Psoas muscle (tissue), 8 donors: ENCODE data around the gene HNF1B. TPM values are rescaled to one million over a fixed set of nuclear protein-coding genes. Genes with fewer than 3 reads are reported as not detected.

ENCODE experiments used
- ATAC-seq, 4 donors: fragments of 200-7000 bp; cut with Tn5 transposase; one replicate each; pipeline ENCODE4 v1.9.1; 2020; ENCODE audit warnings: moderate library complexity in 3 of 4, mild to moderate bottlenecking in 2 of 4
- DNase-seq, 2 donors: peaks; one replicate each; pipeline ENCODE4 v3.0.0-alpha.2; 2020
- H3K27ac ChIP-seq: fragments of 200-600 bp; one replicate; pipeline ENCODE4 v1.8.0; 2022
- H3K27me3 ChIP-seq, 3 donors: fragments of 200-600 bp in 1 of 3; one replicate each; pipeline versions ENCODE4 v1.6.1 to v1.8.0; 2013 to 2022; ENCODE audit warnings: low read length in 2 of 3, mild to moderate bottlenecking in 2 of 3, moderate library complexity in 1 of 3; ENCODE audit not compliant: insufficient read depth in 3 of 3
- H3K36me3 ChIP-seq, 2 donors: fragments of 200-600 bp in 1 of 2; one replicate each; pipeline versions ENCODE4 v1.6.1 to v1.8.0; 2013 to 2022; ENCODE audit warnings: low read depth in 1 of 2, mild to moderate bottlenecking in 1 of 2, moderate library complexity in 1 of 2; ENCODE audit not compliant: insufficient read depth in 1 of 2
- H3K4me1 ChIP-seq: fragments of 200-600 bp; one replicate; pipeline ENCODE4 v1.8.0; 2022
- H3K4me3 ChIP-seq: fragments of 200-600 bp; one replicate; pipeline ENCODE4 v1.8.0; 2022; ENCODE audit warnings: mild to moderate bottlenecking
- H3K9me3 ChIP-seq: fragments of 200-600 bp; one replicate; pipeline ENCODE4 v1.8.0; 2022
- WGBS, 3 donors: extraction: QIAGEN DNeasy Blood & Tissue Kit; methylation state at CpG; one replicate each; pipeline versions ENCODE4 v1.1.6 to v1.1.7; 2013; 5-methylcytosine and 5-hydroxymethylcytosine counted together
- intact Hi-C, 2 donors: fragments of 100-400 bp; cut with DNase I; formaldehyde crosslinking; loops; one replicate each; pipeline versions ENCODE4 v1.11.0 to v1.14.2; 2022
- polyA plus RNA-seq, 3 donors: library from polyadenylated mRNA; stranded (reverse); fragments of 200-250 nt; gene quantifications; one replicate each; pipeline ENCODE4 v1.2.3, GENCODE V29; 2013
- total RNA-seq, 4 donors: library from RNA; stranded (reverse); fragmentation: NEBNext Ultra II Directional in 2 of 4; extraction: Animal tissue kit (Norgen Biotek cat#: 25700) in 2 of 4; gene quantifications; one replicate each; pipeline versions ENCODE4 v1.2.1 to v1.2.4, GENCODE V29; 2021 to 2023
- TF ChIP-seq, protein P1 (sequence below): fragments of 200-600 bp; IDR thresholded peaks from one replicate; pipeline ENCODE4 v1.8.0; 2022; ENCODE audit warnings: antibody characterized with exemption
- donor health status: healthy with polysubstance abuse.
- donor health status: DM: no; HTN: no; CAD: no; lungs with moderate emphysema.
- donor health status: Bipolar disorder and iron deficiency.
- donor health status: healthy.
- donor health status: DM: yes; HTN: yes; CAD: no.
- donor health status: DM: no; HTN: no; CAD: no.
- donor health status: DM: no; HTN: no; CAD: no.
- donor health status: DM: yes; HTN: yes; CAD: no.

Gene HNF1B
- total and polyA plus RNA-seq, 7 donors, result 0.03 TPM; not detected in 6

DNA sequence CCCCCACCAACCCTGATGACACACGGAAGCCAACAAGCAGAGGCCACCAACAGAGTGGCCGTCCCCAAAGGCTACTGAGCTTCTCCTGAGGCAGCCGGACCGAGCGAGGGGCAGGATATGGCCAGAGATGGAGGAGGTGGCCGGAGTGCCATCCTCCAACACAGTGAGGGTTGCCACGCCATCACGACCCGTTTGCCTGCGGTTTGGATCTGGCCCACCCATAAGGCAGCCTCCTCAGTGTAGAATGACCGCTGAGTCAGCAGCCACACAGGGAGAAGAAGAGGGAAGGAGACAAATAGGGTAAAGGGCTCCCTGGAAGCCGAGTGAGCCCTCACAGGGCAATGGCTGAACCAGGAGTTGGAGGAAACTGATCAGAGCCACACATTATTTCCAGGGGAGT lies 13.8 kb downstream of the HNF1B start:
- Histone ChIP-seq H3K4me1 (no peaks in the 10 kb centered on the region), H3K27ac (no peak overlapping the region), H3K36me3 (no peaks in the 10 kb centered on the region), H3K4me3 (no peak overlapping the region), H3K27me3 (peaks cover 0 to 6% (median 4%) of the 10 kb centered on the region in 3 donors), H3K9me3 (no peaks in the 10 kb centered on the region)
- WGBS, 3 donors, result 87 to 89% (median 88%) methylated on average over 12 of the region's 12 CpGs
- ATAC-seq (no peak), DNase-seq (no peak)
- TF ChIP-seq, protein P1, sequence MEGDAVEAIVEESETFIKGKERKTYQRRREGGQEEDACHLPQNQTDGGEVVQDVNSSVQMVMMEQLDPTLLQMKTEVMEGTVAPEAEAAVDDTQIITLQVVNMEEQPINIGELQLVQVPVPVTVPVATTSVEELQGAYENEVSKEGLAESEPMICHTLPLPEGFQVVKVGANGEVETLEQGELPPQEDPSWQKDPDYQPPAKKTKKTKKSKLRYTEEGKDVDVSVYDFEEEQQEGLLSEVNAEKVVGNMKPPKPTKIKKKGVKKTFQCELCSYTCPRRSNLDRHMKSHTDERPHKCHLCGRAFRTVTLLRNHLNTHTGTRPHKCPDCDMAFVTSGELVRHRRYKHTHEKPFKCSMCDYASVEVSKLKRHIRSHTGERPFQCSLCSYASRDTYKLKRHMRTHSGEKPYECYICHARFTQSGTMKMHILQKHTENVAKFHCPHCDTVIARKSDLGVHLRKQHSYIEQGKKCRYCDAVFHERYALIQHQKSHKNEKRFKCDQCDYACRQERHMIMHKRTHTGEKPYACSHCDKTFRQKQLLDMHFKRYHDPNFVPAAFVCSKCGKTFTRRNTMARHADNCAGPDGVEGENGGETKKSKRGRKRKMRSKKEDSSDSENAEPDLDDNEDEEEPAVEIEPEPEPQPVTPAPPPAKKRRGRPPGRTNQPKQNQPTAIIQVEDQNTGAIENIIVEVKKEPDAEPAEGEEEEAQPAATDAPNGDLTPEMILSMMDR, result no peak
- intact Hi-C loops, result no loop called here

DNA sequence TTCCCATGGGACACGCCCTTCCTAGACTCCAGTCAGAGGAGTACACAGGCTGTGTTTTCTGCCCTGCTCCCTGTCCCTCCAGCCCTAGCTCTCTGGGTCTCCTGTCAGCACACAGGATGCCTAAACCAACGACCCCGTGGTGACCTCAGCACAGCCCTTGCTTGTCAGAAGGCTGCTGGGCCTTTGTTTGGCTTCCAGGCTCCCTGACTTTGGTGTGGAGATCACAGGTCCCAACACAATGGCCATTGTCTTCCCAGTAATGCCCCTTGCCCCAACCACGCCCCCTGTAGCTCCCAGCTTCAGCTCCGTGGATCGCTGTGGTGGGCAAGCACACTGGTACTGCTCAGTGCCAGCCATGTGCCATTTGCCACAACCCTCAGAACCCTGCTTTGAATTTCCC lies 15.0 kb downstream of the HNF1B start:
- intact Hi-C loops, result no loop called here
- no peaks in the 10 kb centered on the region for H3K36me3 ChIP-seq
- H3K27ac ChIP-seq, result no peak overlapping the region
- TF ChIP-seq, protein P1, result no peak
- DNase-seq, result no peak
- 47 to 53% (median 47%) methylated on average over 6 of the region's 6 CpGs for WGBS, 3 donors
- no peak overlapping the region for H3K4me3 ChIP-seq
- no peaks in the 10 kb centered on the region for H3K9me3 ChIP-seq
- H3K4me1 ChIP-seq, result no peaks in the 10 kb centered on the region
- no peak for ATAC-seq
- H3K27me3 ChIP-seq, result peaks cover 0 to 4% (median 0%) of the 10 kb centered on the region in 3 donors

DNA sequence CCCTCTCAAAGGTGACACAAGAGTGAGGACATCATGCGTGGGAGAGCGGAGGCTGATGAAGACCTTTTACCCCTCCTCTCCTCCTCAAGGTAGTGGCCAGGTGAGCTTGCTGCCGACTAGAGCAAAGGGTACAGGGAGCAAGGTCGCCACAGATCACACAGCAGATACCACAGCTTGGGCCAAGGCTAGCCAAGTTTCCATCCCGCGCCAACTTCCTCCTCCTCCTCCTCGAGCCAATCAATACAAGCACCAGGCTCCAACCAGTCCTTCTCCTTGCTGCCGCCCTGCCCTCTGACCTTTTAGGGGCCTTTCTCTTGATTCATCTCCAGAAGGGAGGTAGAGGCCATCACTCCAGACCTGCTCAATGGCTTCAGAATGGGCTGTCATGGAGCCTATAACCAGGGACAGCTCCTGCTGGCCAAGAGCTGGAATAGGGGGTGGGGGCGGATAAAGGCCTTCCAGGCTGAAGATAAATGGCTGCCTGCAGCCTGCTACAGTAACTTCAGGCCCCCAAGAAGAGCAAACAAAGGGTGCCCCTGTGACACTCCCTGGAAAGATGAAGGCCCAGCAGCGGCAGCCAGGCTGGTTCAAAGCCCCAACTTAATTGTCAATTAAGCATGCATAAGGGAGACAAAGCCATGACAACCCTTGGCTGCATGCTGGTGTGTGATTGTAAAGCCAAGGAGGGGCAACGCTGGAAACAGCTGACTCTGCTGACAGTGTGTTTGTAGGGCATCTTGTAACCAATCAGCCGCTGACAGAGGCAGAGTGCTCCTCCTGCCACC lies 17.8 kb downstream of the HNF1B start:
- TF ChIP-seq, protein P1, result no peak
- Histone ChIP-seq H3K36me3 (no peaks in the 10 kb centered on the region), H3K9me3 (no peaks in the 10 kb centered on the region), H3K4me1 (no peaks in the 10 kb centered on the region), H3K4me3 (no peak overlapping the region), H3K27ac (no peak overlapping the region), H3K27me3 (peaks cover 0 to 6% (median 5%) of the 10 kb centered on the region in 3 donors)
- 64 to 71% (median 67%) methylated on average over 12 of the region's 12 CpGs for WGBS, 3 donors
- intact Hi-C loops, result no loop called here
- ATAC-seq (no peak), DNase-seq (no peak)

DNA sequence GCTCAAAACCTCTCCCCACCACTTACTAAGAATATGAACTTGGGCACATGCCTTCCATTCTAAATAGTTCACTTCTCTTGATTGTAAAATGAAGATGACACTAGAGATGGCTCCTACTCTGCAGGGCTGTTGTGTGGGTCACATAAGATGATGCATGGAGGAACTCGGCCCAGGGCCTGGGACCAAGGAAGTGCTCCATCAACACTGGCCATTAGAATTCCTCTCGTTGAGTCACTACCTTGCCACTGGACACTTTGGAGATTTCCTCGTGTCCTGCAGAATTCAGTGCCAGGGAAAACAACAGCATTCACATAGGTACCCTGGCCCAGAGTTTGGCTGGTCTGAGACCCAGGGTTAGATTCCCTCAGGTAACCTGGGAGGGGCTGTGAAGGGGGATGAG lies 18.6 kb downstream of the HNF1B start:
- TF ChIP-seq, protein P1, result no peak
- WGBS, 3 donors, result 75 to 81% (median 76%) methylated on average over 3 of the region's 3 CpGs
- Histone ChIP-seq H3K27me3 (peaks cover 0 to 13% (median 6%) of the 10 kb centered on the region in 3 donors), H3K4me3 (no peak overlapping the region), H3K27ac (no peak overlapping the region), H3K36me3 (no peaks in the 10 kb centered on the region), H3K4me1 (no peaks in the 10 kb centered on the region), H3K9me3 (no peaks in the 10 kb centered on the region)
- intact Hi-C loops, result no loop called here
- ATAC-seq, result no peak
- DNase-seq, result no peak
